GM06990 (cell line): ENCODE measurements around the gene DNAH2.
A peak's percentile ranks its signal among the peaks of the same experiment; 100 is the strongest.

Source experiments
- DNase-seq: peaks from one replicate; pipeline ENCODE4 v3.0.0-alpha.2; 2011; ENCODE audit not compliant: insufficient read length; ENCODE audit errors: extremely low read depth
- H3K27me3 ChIP-seq: replicated peaks from 2 replicates; pipeline ENCODE4 v1.6.0; 2011; ENCODE audit warnings: low read length; ENCODE audit not compliant: control insufficient read depth, insufficient read depth
- H3K36me3 ChIP-seq: 2 replicates; pipeline ENCODE4 v1.5.1; 2011; ENCODE audit warnings: low read length; ENCODE audit not compliant: control insufficient read depth, insufficient read depth
- H3K4me3 ChIP-seq: replicated peaks from 2 replicates; pipeline ENCODE4 v1.5.1; 2011; ENCODE audit warnings: low read depth, mild to moderate bottlenecking, control low read depth, low read length
- TF ChIP-seq, protein P1 (sequence below): IDR thresholded peaks from 2 replicates; pipeline ENCODE4 v1.5.1; 2011; ENCODE audit warnings: low read length, control low read depth, mild to moderate bottlenecking, inconsistent platforms; ENCODE audit not compliant: insufficient read depth, poor library complexity, severe bottlenecking

The DNAH2 gene

DNA sequence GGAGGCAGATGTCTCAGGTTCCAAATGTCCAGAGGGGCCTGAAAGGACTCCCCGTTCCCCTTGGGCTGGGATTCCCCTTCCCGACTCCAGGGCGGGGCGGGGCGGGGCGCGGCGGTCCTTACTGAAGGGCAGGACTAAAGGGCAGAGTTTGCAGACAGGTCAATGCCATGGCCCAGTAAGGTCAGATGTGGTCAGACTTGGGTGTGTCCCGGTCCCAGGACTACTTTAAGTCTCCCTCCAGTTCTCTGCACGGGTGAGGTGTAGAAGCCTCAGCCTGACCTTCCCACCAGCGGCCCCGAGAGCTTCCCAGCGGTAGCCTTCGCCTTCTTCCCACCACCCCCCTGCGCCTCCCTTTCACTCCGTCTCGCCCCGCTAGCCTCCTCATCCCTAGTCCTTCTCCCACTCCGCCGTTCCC lies 117.0 kb downstream of the DNAH2 start:
- peak; percentile 64 for DNase-seq
- TF ChIP-seq, protein P1, sequence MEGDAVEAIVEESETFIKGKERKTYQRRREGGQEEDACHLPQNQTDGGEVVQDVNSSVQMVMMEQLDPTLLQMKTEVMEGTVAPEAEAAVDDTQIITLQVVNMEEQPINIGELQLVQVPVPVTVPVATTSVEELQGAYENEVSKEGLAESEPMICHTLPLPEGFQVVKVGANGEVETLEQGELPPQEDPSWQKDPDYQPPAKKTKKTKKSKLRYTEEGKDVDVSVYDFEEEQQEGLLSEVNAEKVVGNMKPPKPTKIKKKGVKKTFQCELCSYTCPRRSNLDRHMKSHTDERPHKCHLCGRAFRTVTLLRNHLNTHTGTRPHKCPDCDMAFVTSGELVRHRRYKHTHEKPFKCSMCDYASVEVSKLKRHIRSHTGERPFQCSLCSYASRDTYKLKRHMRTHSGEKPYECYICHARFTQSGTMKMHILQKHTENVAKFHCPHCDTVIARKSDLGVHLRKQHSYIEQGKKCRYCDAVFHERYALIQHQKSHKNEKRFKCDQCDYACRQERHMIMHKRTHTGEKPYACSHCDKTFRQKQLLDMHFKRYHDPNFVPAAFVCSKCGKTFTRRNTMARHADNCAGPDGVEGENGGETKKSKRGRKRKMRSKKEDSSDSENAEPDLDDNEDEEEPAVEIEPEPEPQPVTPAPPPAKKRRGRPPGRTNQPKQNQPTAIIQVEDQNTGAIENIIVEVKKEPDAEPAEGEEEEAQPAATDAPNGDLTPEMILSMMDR, result no peak
- Histone ChIP-seq H3K27me3 (peaks cover 2% of the 10 kb centered on the region), H3K36me3 (no peaks in the 10 kb centered on the region), H3K4me3 (peak overlapping the region; percentile 81)

DNA sequence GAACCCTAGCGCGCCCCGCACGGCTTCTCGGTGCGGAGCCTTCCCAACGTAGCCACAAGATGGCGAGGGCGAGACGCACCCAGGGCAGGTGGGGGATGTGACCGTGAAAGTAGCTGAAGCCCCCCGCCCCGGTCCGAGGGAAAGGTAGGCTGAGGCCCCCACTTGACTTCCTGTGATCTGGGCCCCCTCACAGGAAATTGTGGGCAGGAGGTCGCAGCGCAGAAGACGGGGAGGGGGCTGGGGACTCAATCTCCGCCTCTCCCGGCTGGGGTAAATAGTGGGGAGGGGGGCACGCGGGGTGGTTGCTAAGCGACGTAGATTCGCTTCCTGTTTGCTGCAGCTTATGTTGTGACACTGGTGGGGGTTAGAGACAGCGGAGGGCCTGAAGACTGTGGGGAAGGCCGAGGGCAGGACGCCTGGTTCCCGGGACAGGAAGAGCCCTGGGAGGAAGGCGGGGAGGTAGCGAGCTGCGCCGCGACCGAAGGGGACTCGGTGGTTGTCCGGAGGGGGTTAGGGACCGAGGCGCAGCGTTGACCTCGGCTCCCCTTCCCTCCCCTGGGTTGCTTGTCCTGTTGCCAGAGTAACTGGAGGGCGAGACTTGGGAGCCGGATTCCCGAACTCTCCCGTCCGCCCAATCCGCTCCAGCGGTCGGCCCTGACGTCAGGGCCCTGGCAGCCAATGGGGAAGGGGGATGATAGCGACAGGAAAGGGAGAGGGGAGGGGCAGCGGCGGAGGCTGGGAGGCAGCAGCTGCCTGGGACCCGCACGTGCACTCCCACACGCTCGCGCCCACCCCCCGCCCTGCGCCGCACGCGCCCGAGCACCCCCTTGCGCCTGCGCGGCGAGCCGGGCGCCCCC lies 117.6 kb downstream of the DNAH2 start:
- H3K27me3 ChIP-seq, result peaks cover 2% of the 10 kb centered on the region
- no peaks in the 10 kb centered on the region for H3K36me3 ChIP-seq
- TF ChIP-seq, protein P1, result peak; percentile 90
- DNase-seq, result peak; percentile 95
- peak overlapping the region; percentile 81 for H3K4me3 ChIP-seq

DNA sequence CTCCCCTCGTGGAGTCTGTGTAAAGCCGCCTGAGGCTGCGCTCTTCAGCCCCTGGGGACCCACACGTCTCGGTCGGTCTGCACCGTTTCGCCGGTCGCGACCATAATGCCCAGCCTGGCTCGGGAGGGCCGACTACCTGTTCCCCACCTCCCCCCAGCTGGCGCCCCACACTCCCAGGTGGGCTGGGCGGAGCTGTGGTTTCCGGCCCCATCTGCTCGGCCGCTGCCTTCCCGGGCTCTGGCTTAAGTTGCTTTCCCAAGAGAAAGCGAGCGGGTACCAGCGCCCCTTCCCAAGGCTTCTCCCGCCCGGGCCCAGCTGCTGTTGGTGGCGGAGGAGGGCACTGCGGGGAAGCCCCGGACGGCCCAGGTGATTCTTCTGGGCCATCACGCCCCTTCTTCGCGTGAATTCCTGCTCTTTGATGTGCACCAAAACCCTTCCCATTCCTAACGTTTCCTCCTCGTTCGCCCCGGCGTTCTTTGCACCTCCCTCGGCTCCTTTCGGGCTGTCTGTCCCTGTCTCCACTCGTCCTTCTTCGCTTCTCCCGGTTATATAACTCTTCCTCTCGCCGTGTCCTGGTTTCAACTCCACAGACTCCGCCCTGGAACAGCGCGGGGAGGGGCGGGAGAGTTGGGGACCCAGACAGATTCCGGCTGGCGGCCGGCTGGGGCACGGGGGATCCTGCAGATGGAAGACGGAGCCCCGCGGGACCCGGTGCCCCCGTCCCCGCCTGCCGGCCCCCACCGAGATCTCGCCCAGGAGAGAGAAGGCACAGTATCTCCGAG lies 118.5 kb downstream of the DNAH2 start:
- TF ChIP-seq, protein P1, result no peak
- Histone ChIP-seq H3K36me3 (no peaks in the 10 kb centered on the region; the same call in 1 of the 2 replicates), H3K27me3 (no peaks in the 10 kb centered on the region; the same call in 1 of the 2 replicates), H3K4me3 (peak overlapping the region; percentile 81)
- DNase-seq, result no peak

DNA sequence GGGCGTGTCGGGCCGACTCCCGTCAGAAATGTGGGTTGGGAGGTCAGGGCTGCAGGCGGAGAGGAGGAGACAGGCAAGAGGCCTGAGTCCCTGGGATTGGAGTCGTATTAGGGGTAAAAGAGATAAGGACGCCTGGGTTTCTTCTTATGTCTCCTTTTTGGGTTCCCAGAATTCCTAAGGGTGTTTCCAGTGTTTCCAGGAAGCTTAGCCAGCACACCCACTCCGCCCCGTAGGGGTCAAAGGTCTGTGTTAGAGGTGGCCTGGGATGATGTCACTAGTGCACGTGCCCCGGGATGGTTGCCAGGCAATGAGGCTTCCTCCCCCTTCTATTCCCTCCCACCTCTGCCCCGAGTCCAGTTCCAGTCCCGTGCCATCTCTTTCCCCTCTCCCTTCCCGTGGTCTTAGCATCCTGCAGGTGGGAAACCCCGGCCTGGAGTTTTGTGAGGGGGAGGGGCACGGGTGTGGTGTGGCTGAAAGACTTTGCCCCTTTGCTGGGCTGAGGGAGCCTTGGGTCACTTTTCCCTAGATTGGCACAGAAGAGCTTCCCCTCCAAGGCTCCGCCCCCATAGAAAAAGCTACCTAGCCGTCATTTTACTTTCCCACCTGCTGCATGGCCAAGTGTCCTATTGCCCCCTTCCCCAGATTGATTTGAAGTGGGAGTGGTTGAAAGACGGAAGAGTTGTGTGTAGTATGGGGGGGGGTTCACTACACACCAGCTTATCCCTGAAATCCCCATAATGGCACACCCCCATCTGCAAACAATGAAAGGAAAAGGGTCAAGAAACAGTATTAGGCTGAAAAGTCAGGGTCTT lies 119.3 kb downstream of the DNAH2 start:
- Histone ChIP-seq H3K36me3 (no peaks in the 10 kb centered on the region; the same call in 1 of the 2 replicates), H3K27me3 (no peaks in the 10 kb centered on the region), H3K4me3 (peak overlapping the region; percentile 81)
- TF ChIP-seq, protein P1, result no peak
- DNase-seq, result peak; percentile 77

DNA sequence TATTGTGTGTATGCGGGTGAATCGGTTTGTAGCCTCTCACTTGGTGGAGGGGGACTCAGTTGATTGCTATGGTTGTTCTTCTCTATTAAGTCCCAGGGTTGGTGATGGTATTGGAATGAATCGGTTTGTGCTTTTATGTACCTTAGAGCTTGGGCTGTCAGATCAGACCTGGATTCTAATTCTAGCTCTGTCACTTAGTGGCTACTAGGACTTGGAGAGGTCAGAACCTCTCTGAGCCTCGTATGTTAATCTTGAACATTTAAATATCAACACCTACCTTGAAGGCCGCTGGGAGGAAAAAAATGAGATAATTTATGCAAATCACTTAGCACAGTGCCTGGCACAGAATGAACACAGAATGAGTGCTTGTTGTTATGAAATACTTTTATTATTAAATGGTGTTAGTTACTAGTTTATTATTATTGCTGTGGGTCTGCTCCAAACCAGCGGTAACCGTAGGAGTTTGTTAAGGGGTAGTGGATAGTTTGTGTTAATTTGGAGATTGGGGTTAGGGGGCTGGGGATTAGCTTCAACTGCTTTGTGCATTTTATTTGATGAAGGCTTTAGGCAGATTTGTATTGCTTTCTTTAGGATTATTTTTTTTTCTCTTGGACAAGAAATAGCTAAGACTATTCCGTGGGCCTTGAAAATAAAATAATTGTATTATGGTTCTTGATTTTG lies 120.0 kb downstream of the DNAH2 start:
- Histone ChIP-seq H3K4me3 (peak overlapping the region; percentile 81), H3K27me3 (no peaks in the 10 kb centered on the region), H3K36me3 (no peaks in the 10 kb centered on the region; the same call in 1 of the 2 replicates)
- DNase-seq, result no peak
- TF ChIP-seq, protein P1, result no peak
